H9 (cell line): ENCODE results near the gene HIF1A. TPM values are rescaled to one million over a fixed set of nuclear protein-coding genes. Genes with fewer than 3 reads are reported as not detected.

ENCODE experiments used
- DNase-seq: peaks from one replicate; pipeline ENCODE4 v3.0.0-alpha.2; 2017
- H2AFZ ChIP-seq: one replicate; pipeline ENCODE4 v1.6.1; 2013; ENCODE audit warnings: mild to moderate bottlenecking, low read length, control low read depth, moderate library complexity
- H2AK5ac ChIP-seq: 2 replicates; pipeline ENCODE4 v1.6.1; 2013; ENCODE audit warnings: low read length, control low read depth, mixed read lengths; ENCODE audit not compliant: insufficient read length
- H2BK120ac ChIP-seq: one replicate; pipeline ENCODE4 v1.6.1; 2013; ENCODE audit warnings: low read depth, mild to moderate bottlenecking, low read length, control low read depth, inconsistent platforms; ENCODE audit not compliant: poor library complexity, severe bottlenecking
- H2BK12ac ChIP-seq: 2 replicates; pipeline ENCODE4 v1.6.1; 2013; ENCODE audit warnings: low read length, control low read depth, mixed read lengths, low read depth; ENCODE audit not compliant: insufficient read length
- H2BK15ac ChIP-seq: 2 replicates; pipeline ENCODE4 v1.6.1; 2013; ENCODE audit warnings: low read depth, low read length, control low read depth
- H2BK20ac ChIP-seq: one replicate; pipeline ENCODE4 v1.6.1; 2013; ENCODE audit warnings: low read depth, mild to moderate bottlenecking, low read length, control low read depth, inconsistent platforms; ENCODE audit not compliant: poor library complexity, severe bottlenecking
- H2BK5ac ChIP-seq: 2 replicates; pipeline ENCODE4 v1.6.1; 2013; ENCODE audit warnings: low read length, control low read depth, mixed read lengths; ENCODE audit not compliant: insufficient read length
- H3K14ac ChIP-seq: 2 replicates; pipeline ENCODE4 v1.6.1; 2013; ENCODE audit warnings: low read length, control low read depth; ENCODE audit not compliant: insufficient read depth
- H3K18ac ChIP-seq: 2 replicates; pipeline ENCODE4 v1.6.1; 2013; ENCODE audit warnings: low read depth, mild to moderate bottlenecking, mixed read lengths, low read length, control low read depth; ENCODE audit not compliant: insufficient read length
- H3K23ac ChIP-seq: 2 replicates; pipeline ENCODE4 v1.6.1; 2013; ENCODE audit warnings: low read length, control low read depth, mixed read lengths, low read depth; ENCODE audit not compliant: insufficient read length
- H3K23me2 ChIP-seq: 2 replicates; pipeline ENCODE4 v1.6.1; 2013; ENCODE audit warnings: low read depth, mild to moderate bottlenecking, mixed read lengths, low read length, control low read depth; ENCODE audit not compliant: insufficient read length, poor library complexity, severe bottlenecking
- H3K27ac ChIP-seq: 2 replicates; pipeline ENCODE4 v1.5.1; 2013; ENCODE audit warnings: low read length, control low read depth, mixed read lengths, low read depth; ENCODE audit not compliant: insufficient read length
- H3K27me3 ChIP-seq: 2 replicates; pipeline ENCODE4 v1.6.1; 2013; ENCODE audit warnings: low read length, control low read depth, inconsistent platforms; ENCODE audit not compliant: insufficient read depth
- H3K4ac ChIP-seq: 2 replicates; pipeline ENCODE4 v1.6.1; 2013; ENCODE audit warnings: low read depth, mild to moderate bottlenecking, control low read depth, inconsistent platforms, low read length, moderate library complexity
- H3K4me1 ChIP-seq: 2 replicates; pipeline ENCODE4 v1.6.1; 2013; ENCODE audit warnings: low read length, control low read depth, inconsistent platforms; ENCODE audit not compliant: insufficient read depth
- H3K4me2 ChIP-seq: 2 replicates; pipeline ENCODE4 v1.6.1; 2013; ENCODE audit warnings: low read length, control low read depth, mixed read lengths; ENCODE audit not compliant: insufficient read length, insufficient read depth
- H3K56ac ChIP-seq: 2 replicates; pipeline ENCODE4 v1.6.1; 2013; ENCODE audit warnings: low read depth, mild to moderate bottlenecking, mixed read lengths, low read length, control low read depth; ENCODE audit not compliant: insufficient read length
- H3K79me1 ChIP-seq: 2 replicates; pipeline ENCODE4 v1.6.1; 2013; ENCODE audit warnings: low read depth, mild to moderate bottlenecking, moderate library complexity, low read length, control low read depth, inconsistent platforms; ENCODE audit not compliant: insufficient read depth, poor library complexity, severe bottlenecking
- H3K79me2 ChIP-seq: 2 replicates; pipeline ENCODE4 v1.6.1; 2013; ENCODE audit warnings: low read length, control low read depth, inconsistent platforms; ENCODE audit not compliant: insufficient read depth
- H3K9ac ChIP-seq: 2 replicates; pipeline ENCODE4 v1.6.1; 2013; ENCODE audit warnings: low read length, control low read depth, mixed read lengths; ENCODE audit not compliant: insufficient read length; ENCODE audit errors: extremely low read depth
- H3K9me3 ChIP-seq: one replicate; pipeline ENCODE4 v1.6.1; 2013; ENCODE audit warnings: low read depth, low read length, inconsistent platforms; ENCODE audit not compliant: control insufficient read depth
- H3T11ph ChIP-seq: one replicate; pipeline ENCODE4 v1.6.1; 2013; ENCODE audit warnings: mild to moderate bottlenecking, low read length, control low read depth, inconsistent platforms
- H4K20me1 ChIP-seq: one replicate; pipeline ENCODE4 v1.6.1; 2013; ENCODE audit not compliant: control insufficient read depth, insufficient read length, insufficient read depth
- H4K5ac ChIP-seq: 2 replicates; pipeline ENCODE4 v1.6.1; 2013; ENCODE audit warnings: low read depth, mild to moderate bottlenecking, mixed read lengths, low read length, control low read depth; ENCODE audit not compliant: insufficient read length
- H4K8ac ChIP-seq: replicated peaks from 2 replicates; pipeline ENCODE4 v1.6.1; 2013; ENCODE audit warnings: low read length, control low read depth, mixed read lengths, low read depth; ENCODE audit not compliant: insufficient read length
- H4K91ac ChIP-seq: 2 replicates; pipeline ENCODE4 v1.6.1; 2013; ENCODE audit warnings: low read depth, mild to moderate bottlenecking, moderate library complexity, mixed read lengths, low read length, control low read depth; ENCODE audit not compliant: insufficient read length
- H3K27ac Mint-ChIP-seq, 3 experiments: 2 replicates in 2 of 3; 3 replicates in 1 of 3; pipeline ENCODE4 v1.8.0; 2020 to 2021; ENCODE audit warnings: mixed read lengths in 3 of 3, mild to moderate bottlenecking in 1 of 3, moderate library complexity in 1 of 3
- H3K27me3 Mint-ChIP-seq: 2 replicates; pipeline ENCODE4 v1.8.0; 2021; ENCODE audit warnings: low read depth, mild to moderate bottlenecking, moderate library complexity, mixed read lengths
- H3K36me3 Mint-ChIP-seq, 3 experiments: 2 replicates in 2 of 3; 3 replicates in 1 of 3; pipeline ENCODE4 v1.8.0; 2020 to 2021; ENCODE audit warnings: low read depth in 3 of 3, mixed read lengths in 3 of 3; ENCODE audit not compliant: insufficient read depth in 1 of 3
- H3K4me1 Mint-ChIP-seq, 2 experiments: 2 replicates each; pipeline ENCODE4 v1.8.0; 2020; ENCODE audit warnings: mixed read lengths in 2 of 2
- H3K4me3 Mint-ChIP-seq, 2 experiments: 2 replicates in 1 of 2; 3 replicates in 1 of 2; pipeline ENCODE4 v1.8.0; 2020 to 2021; ENCODE audit warnings: mild to moderate bottlenecking in 2 of 2, mixed read lengths in 2 of 2, moderate library complexity in 1 of 2
- H3K9me3 Mint-ChIP-seq, 2 experiments: 2 replicates in 1 of 2; 3 replicates in 1 of 2; pipeline ENCODE4 v1.8.0; 2020; ENCODE audit warnings: mild to moderate bottlenecking in 2 of 2, mixed read lengths in 2 of 2, moderate library complexity in 1 of 2
- WGBS: extraction: QIAGEN DNeasy Blood & Tissue Kit; methylation state at CpG from one replicate; pipeline ENCODE4 v1.1.7; 2013; ENCODE audit warnings: missing lambda C conversion rate, low lambda C conversion rate, mixed read lengths; ENCODE audit not compliant: insufficient read length; ENCODE audit errors: extremely low coverage; 5-methylcytosine and 5-hydroxymethylcytosine counted together
- total RNA-seq: library from RNA; stranded (reverse); gene quantifications from 2 replicates; pipeline ENCODE4 v1.2.1, GENCODE V29; 2021
- TF ChIP-seq, protein P1 (sequence below): fragments of 200-600 bp; sonication (generic); conservative IDR thresholded peaks from 3 replicates; pipeline ENCODE4 v1.8.0; 2021; ENCODE audit warnings: antibody characterized with exemption, mild to moderate bottlenecking

Gene HIF1A
- total RNA-seq, 1 experiment from 2014 or later: 154 TPM

DNA sequence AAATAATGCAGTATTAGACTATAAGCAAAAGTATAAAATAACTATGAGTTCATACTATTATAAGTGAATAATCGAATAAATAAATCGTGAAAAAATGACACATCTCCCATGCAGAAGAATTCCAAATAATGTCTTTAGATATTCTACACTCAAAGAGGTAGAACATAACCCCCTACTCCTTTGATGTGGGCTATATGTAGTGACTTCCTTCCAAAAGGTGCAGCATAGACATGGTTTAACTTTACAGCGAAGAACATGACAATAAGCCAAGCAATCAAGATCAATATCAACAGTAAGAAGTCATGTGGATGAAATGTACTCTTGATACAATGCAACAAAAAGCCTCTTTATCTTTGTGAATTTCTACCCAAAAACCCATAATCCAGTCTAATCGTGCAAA is 46.0 kb upstream of the HIF1A start:
- no peaks in the 10 kb centered on the region for H3K36me3 Mint-ChIP-seq
- TF ChIP-seq, protein P1, sequence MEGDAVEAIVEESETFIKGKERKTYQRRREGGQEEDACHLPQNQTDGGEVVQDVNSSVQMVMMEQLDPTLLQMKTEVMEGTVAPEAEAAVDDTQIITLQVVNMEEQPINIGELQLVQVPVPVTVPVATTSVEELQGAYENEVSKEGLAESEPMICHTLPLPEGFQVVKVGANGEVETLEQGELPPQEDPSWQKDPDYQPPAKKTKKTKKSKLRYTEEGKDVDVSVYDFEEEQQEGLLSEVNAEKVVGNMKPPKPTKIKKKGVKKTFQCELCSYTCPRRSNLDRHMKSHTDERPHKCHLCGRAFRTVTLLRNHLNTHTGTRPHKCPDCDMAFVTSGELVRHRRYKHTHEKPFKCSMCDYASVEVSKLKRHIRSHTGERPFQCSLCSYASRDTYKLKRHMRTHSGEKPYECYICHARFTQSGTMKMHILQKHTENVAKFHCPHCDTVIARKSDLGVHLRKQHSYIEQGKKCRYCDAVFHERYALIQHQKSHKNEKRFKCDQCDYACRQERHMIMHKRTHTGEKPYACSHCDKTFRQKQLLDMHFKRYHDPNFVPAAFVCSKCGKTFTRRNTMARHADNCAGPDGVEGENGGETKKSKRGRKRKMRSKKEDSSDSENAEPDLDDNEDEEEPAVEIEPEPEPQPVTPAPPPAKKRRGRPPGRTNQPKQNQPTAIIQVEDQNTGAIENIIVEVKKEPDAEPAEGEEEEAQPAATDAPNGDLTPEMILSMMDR: no peak
- peaks cover 3 to 4% of the 10 kb centered on the region in 2 experiments; a peak in 1 of 4 replicates for H3K4me1 Mint-ChIP-seq

More for the DNA sequence above, 46.0 kb upstream of the HIF1A start:
- H4K91ac ChIP-seq: no peak overlapping the region
- DNase-seq: no peak
- no peak overlapping the region for H3T11ph ChIP-seq
- H4K20me1 ChIP-seq: no peaks in the 10 kb centered on the region
- no peak overlapping the region for H3K23ac ChIP-seq
- H3K4me1 ChIP-seq: no peaks in the 10 kb centered on the region
- H3K27ac ChIP-seq: no peak overlapping the region
- no peaks in the 10 kb centered on the region for H3K79me2 ChIP-seq
- H2BK5ac ChIP-seq: no peak overlapping the region
- no peak overlapping the region for H2BK120ac ChIP-seq
- H3K4me3 Mint-ChIP-seq: no peak overlapping the region
- no peaks in the 10 kb centered on the region for H3K79me1 ChIP-seq
- H3K9me3 Mint-ChIP-seq: no peaks in the 10 kb centered on the region
- H2BK12ac ChIP-seq: no peak overlapping the region
- no peak overlapping the region for H3K27ac Mint-ChIP-seq
- H3K14ac ChIP-seq: no peak overlapping the region
- H2AFZ ChIP-seq: no peak overlapping the region
- WGBS: no CpG with 5 or more reads among the region's 4 CpGs
- no peak overlapping the region for H2AK5ac ChIP-seq
- H3K27me3 Mint-ChIP-seq: no peaks in the 10 kb centered on the region
- H3K18ac ChIP-seq: no peak overlapping the region
- no peaks in the 10 kb centered on the region for H3K23me2 ChIP-seq
- no peaks in the 10 kb centered on the region for H3K27me3 ChIP-seq
- H4K8ac ChIP-seq: no peak overlapping the region
- no peak overlapping the region for H3K9ac ChIP-seq
- H3K9me3 ChIP-seq: no peaks in the 10 kb centered on the region
- no peak overlapping the region for H2BK15ac ChIP-seq
- H3K4ac ChIP-seq: no peak overlapping the region
- no peak overlapping the region for H4K5ac ChIP-seq
- H2BK20ac ChIP-seq: no peak overlapping the region
- no peak overlapping the region for H3K4me2 ChIP-seq
- no peak overlapping the region for H3K56ac ChIP-seq
